HG02870 (cell line): ENCODE data around the gene AREG.
A peak's percentile ranks its signal among the peaks of the same experiment; 100 is the strongest.
"Not testable (repeated sequence)": the region's sequence is repeated elsewhere in the genome, so short reads cannot be mapped to it uniquely, and the experiment has no call there.

Experiments
- ATAC-seq: cut with Tn5 transposase; IDR thresholded peaks from one replicate; pipeline ENCODE4 v1.9.1; 2021; ENCODE audit warnings: mild to moderate bottlenecking, moderate library complexity; ENCODE audit not compliant: unreplicated experiment

Gene AREG, protein sequence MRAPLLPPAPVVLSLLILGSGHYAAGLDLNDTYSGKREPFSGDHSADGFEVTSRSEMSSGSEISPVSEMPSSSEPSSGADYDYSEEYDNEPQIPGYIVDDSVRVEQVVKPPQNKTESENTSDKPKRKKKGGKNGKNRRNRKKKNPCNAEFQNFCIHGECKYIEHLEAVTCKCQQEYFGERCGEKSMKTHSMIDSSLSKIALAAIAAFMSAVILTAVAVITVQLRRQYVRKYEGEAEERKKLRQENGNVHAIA

DNA sequence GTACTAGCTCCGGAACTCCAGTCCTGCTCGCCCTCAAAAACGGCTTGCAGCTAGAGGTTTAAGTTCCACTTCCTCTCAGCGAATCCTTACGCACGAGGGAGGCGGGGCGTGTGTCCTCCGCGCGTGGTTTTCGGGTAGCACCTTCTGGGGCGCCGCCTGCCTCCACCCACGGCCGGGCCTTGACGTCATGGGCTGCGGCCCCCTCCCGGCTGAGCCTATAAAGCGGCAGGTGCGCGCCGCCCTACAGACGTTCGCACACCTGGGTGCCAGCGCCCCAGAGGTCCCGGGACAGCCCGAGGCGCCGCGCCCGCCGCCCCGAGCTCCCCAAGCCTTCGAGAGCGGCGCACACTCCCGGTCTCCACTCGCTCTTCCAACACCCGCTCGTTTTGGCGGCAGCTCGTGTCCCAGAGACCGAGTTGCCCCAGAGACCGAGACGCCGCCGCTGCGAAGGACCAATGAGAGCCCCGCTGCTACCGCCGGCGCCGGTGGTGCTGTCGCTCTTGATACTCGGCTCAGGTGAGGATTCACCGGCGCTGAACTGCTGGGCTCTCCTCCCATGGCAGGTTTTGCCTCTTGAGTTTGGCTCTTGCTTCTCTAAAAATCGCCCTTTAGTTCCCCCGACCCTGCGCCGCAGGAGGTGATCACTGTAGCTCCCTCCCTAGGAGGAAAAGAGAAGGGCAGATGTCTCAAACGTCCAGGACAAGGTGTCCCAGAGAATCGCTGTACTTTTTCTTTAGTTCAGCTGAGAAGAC lies at the start of gene AREG:
TSS of gene AREG (plus strand) at position 246 of the 752 bp plus-strand sequence. CDS start at position 456, 210 bp downstream.
- peak; percentile 80 for ATAC-seq

DNA sequence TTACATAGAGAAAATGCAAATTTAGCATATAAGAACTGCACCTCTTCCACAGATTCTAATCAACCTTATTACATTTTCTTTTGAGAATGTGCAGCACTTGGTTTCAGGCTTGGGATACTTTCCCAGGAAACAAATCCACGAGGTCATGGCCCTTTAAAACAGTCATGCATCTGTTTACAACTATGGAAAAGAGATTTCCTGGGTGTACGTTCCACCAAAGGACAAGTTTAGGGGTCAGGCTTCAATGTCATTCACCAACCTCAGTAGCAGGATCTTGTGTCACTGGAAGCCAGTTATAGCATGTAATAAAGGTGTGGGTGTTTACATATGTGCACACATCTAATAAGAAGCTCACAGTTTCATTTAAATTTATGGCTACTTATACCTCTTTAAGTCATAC lies 49.3 kb upstream of the AREG start:
- ATAC-seq, result no peak

- ATAC-seq, result no peak
These were observed 47.0 kb upstream of the AREG start for GRCh38 chr4:74397748-74398426.

DNA sequence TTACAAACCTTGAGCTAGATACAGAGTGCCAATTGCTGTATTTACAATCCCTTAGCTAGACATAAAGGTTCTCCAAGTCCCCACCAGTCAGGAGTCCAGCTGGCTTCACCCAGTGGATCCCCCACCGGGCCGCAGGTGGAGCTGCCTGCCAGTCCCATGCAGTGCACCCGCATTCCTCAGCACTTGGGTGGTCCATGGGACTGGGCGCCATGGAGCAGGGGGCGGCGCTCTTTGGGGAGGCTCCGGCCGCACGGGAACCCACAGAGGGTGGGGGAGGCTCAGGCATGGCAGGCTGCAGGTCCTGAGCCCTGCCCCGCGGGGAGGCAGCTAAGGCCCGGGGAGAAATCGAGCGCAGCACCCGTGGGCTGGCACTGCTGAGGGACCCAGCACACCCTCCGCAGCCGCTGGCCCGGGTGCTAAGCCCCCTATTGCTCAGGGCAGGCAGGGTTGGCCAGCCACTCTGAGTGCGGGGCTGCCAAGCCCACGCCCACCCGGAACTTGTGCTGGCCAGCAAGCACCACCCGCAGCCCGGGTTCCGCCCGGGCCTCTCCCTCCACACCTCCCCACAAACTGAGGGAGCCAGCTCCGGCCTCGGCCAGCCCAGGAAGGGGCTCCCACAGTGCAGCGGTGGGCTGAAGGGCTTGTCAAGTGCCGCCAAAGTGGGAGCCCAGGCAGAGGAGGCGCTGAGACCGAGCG lies 45.9 kb upstream of the AREG start:
- ATAC-seq, result not testable (repeated sequence)

- no peak for ATAC-seq
These were observed 44.5 kb upstream of the AREG start for GRCh38 chr4:74400395-74400794.

DNA sequence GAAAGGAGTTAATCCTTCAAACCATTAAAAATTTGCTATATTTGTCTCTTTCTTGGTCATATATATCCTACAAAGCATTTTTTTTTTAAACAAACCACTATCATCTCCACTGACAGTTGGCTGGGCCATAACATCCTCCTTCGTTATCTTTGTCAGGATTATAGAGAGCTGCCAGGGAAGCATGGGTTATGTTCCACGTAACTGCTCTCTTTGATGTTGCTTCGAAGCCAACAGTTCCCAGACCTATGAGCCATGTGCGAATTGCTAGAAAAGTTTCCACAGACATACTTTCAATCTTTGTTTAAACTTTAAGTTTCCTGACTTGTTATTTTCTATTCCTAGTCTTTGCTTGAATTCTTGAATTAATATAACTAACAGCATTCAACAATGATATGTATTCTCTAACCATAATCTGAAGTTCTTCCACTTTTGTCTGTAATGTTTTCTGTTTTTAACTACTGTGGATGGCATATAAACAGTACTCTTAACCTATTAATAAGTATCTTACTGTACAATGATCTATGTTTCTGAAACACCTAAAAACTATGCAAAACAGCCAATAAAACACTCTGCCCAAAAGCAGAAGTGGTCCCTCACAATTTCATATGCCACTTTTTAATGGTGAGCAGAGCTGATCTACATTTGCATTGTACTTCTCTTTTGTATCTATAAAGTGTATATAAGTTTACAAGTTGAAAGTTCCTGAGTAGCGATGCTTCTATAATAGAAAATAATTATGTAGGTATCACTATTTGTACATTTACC lies 42.1 kb upstream of the AREG start:
- peak; percentile 83 for ATAC-seq

DNA sequence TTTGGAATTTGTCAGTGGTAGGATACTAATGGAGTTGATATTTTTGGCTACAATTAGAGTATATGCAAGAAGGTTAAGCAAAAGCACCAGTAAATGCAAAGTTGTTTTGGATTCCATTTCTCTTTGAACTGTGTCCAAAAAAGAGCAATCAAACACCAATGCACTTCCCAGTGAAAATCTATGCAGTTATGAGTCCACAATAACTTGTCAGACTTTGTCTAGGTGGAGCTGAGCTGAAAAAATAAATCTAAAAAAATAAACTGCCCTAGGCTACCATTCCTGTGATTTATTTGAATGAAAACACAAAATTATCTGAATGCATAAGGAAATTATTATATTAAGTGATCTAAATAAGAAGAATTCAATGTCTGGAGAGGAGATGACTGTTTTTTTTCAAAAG lies 37.0 kb upstream of the AREG start:
- no peak for ATAC-seq

- no peak for ATAC-seq
These were observed 36.3 kb upstream of the AREG start for GRCh38 chr4:74408639-74409038.

- ATAC-seq, result no peak
These were observed 34.7 kb upstream of the AREG start for GRCh38 chr4:74410272-74410671.

- no peak for ATAC-seq
These were observed 32.7 kb upstream of the AREG start for GRCh38 chr4:74412225-74412624.

GRCh38 chr4:74413265-74413664 lies 31.7 kb upstream of the AREG start:
- no peak for ATAC-seq

DNA sequence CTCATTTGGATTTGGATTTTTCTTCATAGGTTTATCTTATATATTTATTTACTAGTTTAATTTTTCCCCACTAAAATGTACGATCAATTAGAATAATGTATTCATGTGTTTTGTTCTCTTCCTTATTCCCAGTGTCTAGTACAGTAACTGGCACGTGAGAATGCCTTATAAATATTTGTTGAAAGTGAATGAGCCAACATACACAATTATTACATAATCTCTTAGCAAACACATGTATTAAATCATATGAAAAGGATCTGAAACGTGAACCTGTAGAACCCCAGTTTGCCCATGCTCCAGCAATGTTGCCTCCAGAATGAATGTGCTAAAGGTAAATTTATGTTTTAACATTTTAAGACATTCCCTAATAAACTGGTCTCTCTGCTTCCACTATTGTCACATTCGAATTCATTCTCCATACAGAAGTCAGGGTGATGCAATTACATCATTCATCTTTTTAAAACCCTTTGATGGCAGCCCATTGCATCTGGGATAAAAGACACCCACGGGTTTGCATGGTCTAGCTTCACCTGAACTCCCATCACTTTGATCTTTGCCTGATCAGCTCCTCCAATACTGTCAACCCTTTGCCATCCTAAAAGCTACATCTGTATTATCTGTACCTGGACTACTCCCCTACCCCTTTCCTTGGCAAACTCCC lies 30.7 kb upstream of the AREG start:
- no peak for ATAC-seq

GRCh38 chr4:74415602-74416300 lies 29.2 kb upstream of the AREG start:
- no peak for ATAC-seq

DNA sequence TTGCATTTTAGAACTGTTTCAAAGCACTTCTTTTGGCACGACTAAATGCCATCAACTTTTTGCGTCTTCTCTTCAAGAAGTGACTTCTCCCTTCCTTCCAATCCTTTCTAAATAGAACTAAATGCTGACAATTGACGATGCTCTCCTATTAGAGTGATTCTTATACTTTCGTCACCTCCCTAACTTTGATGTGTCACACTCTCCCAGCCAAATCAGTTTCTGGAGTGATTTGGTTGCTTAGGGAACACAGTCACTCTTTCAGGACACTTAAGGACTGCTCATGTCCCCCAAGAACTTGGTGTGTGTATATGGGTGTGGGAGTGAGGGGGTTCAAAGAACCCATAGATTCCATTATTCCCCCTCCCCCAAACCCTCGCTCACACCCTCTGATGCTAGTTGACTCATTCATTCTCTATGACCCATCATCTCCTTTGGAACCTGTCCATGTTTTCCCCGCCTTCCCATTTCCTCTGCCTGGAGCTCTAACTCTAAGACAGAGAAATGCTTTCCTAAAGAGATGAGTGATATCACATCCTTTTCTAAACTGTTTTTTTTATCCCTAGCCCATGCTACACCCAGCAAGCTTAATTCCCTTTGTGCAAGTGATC lies 26.8 kb upstream of the AREG start:
- ATAC-seq, result no peak

DNA sequence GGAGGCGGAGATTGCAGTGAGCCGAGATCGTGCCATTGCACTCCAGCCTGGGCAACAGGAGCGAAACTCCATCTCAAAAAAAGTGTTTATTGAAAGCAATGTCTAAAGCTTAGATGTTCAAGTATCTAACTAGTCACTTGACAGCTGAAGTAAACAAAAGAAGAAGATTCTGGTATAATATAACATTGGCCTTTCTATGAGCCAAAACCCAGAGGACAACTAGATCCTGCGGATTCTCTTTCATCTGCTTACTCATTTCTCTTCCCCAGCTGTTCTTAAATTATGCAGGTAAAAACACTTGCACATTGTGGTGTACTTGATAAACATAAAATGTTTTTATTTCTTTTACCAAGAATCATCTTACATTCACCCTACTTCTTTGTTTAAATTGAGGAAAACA lies 24.1 kb upstream of the AREG start:
- no peak for ATAC-seq

GRCh38 chr4:74423104-74423503 lies 21.8 kb upstream of the AREG start:
- ATAC-seq, result no peak

GRCh38 chr4:74424111-74424510 lies 20.8 kb upstream of the AREG start:
- no peak for ATAC-seq

- ATAC-seq, result no peak
These were observed 18.8 kb upstream of the AREG start for GRCh38 chr4:74426101-74426500.

- ATAC-seq, result no peak
These were observed 16.7 kb upstream of the AREG start for GRCh38 chr4:74428276-74428675.
